Right hindlimb (tissue), 1 donor: ENCODE measurements around the gene LRCH3.
"Not testable (repeated sequence)": the region's sequence is repeated elsewhere in the genome, so short reads cannot be mapped to it uniquely, and the experiment has no call there.

Experiments used
- DNase-seq: peaks from one replicate; pipeline ENCODE4 v3.0.0-alpha.2; 2018

LRCH3 gene

GRCh38 chr3:197888511-197888910 lies 97.5 kb downstream of the LRCH3 start:
- DNase-seq = no peak

- no peak for DNase-seq
Measured at GRCh38 chr3:197889204-197889930, 98.3 kb downstream of the LRCH3 start.

- no peak for DNase-seq
Measured at GRCh38 chr3:197890693-197891092, 99.6 kb downstream of the LRCH3 start.

GRCh38 chr3:197892162-197892561 lies 101.1 kb downstream of the LRCH3 start:
- DNase-seq = no peak

GRCh38 chr3:197896421-197896820 lies 105.4 kb downstream of the LRCH3 start:
- DNase-seq = no peak

GRCh38 chr3:197899833-197900478 lies 108.9 kb downstream of the LRCH3 start:
- DNase-seq = no peak

- no peak for DNase-seq
Measured at GRCh38 chr3:197901626-197902025, 110.6 kb downstream of the LRCH3 start.

GRCh38 chr3:197906023-197906849 lies 115.2 kb downstream of the LRCH3 start:
- DNase-seq = peak; percentile 91

GRCh38 chr3:197906850-197907187 lies 115.8 kb downstream of the LRCH3 start:
- DNase-seq = no peak

GRCh38 chr3:197907196-197907595 lies 116.1 kb downstream of the LRCH3 start:
- no peak for DNase-seq

GRCh38 chr3:197908550-197908949 lies 117.5 kb downstream of the LRCH3 start:
- not testable (repeated sequence) for DNase-seq

- DNase-seq = no peak
Measured at GRCh38 chr3:197908957-197909701, 118.1 kb downstream of the LRCH3 start.

GRCh38 chr3:197912741-197913476 lies 121.9 kb downstream of the LRCH3 start:
- DNase-seq = no peak

- no peak for DNase-seq
Measured at GRCh38 chr3:197913641-197914380, 122.8 kb downstream of the LRCH3 start.

GRCh38 chr3:197921429-197922275 lies 130.6 kb downstream of the LRCH3 start:
- DNase-seq = not testable (repeated sequence)

GRCh38 chr3:197926418-197926817 lies 135.4 kb downstream of the LRCH3 start:
- no peak for DNase-seq

- not testable (repeated sequence) for DNase-seq
Measured at GRCh38 chr3:197927578-197927977, 136.5 kb downstream of the LRCH3 start.

GRCh38 chr3:197936819-197937384 lies 145.8 kb downstream of the LRCH3 start:
- DNase-seq = no peak
